Pons (tissue), 1 donor: Measurements from ENCODE around the gene ANKRD13B.
"Not testable (repeated sequence)": the region's sequence is repeated elsewhere in the genome, so short reads cannot be mapped to it uniquely, and the experiment has no call there.

ENCODE experiments used
- DNase-seq: peaks from one replicate; pipeline ENCODE4 v3.0.0-alpha.2; 2016; ENCODE audit warnings: low spot score

The ANKRD13B gene

GRCh38 chr17:29592850-29593551 is at the start of gene ANKRD13B:
ANKRD13B (plus strand) TSS chr17:29593132; CDS start chr17:29593622, 490 bp downstream.
- DNase-seq, result no peak

GRCh38 chr17:29544066-29544465 is 48.9 kb upstream of the ANKRD13B start:
- DNase-seq, result no peak

- DNase-seq, result no peak
Observed at GRCh38 chr17:29546085-29546484, 46.8 kb upstream of the ANKRD13B start.

GRCh38 chr17:29546830-29547229 is 46.1 kb upstream of the ANKRD13B start:
- no peak for DNase-seq

GRCh38 chr17:29549177-29549923 is 43.6 kb upstream of the ANKRD13B start:
- DNase-seq, result no peak

GRCh38 chr17:29555840-29556239 is 37.1 kb upstream of the ANKRD13B start:
- DNase-seq, result no peak

GRCh38 chr17:29557085-29557738 is 35.7 kb upstream of the ANKRD13B start:
- no peak for DNase-seq

- no peak for DNase-seq
Observed at GRCh38 chr17:29557739-29558116, 35.2 kb upstream of the ANKRD13B start.

GRCh38 chr17:29558139-29558538 is 34.8 kb upstream of the ANKRD13B start:
- DNase-seq, result not testable (repeated sequence)

GRCh38 chr17:29559640-29560039 is 33.3 kb upstream of the ANKRD13B start:
- no peak for DNase-seq

GRCh38 chr17:29560316-29560715 is 32.6 kb upstream of the ANKRD13B start:
- no peak for DNase-seq

- DNase-seq, result no peak
Observed at GRCh38 chr17:29561554-29562517, 31.1 kb upstream of the ANKRD13B start.

- no peak for DNase-seq
Observed at GRCh38 chr17:29562615-29563014, 30.3 kb upstream of the ANKRD13B start.

GRCh38 chr17:29563816-29564215 is 29.1 kb upstream of the ANKRD13B start:
- DNase-seq, result no peak

- no peak for DNase-seq
Observed at GRCh38 chr17:29565643-29566472, 27.1 kb upstream of the ANKRD13B start.

GRCh38 chr17:29566473-29567303 is 26.2 kb upstream of the ANKRD13B start, which contains the start of gene ABHD15:
ABHD15 (minus strand) TSS chr17:29567037; CDS start chr17:29566966, 71 bp downstream.
- DNase-seq, result no peak

GRCh38 chr17:29567304-29567553 is 25.7 kb upstream of the ANKRD13B start:
- DNase-seq, result no peak

- DNase-seq, result no peak
Observed at GRCh38 chr17:29567554-29568330, 25.2 kb upstream of the ANKRD13B start.
